Measurements from ENCODE around the gene HINT2. TPM values are rescaled to one million over a fixed set of nuclear protein-coding genes. Genes with fewer than 3 reads are reported as not detected.
A peak's percentile ranks its signal among the peaks of the same experiment; 100 is the strongest.

Gene HINT2
- total RNA-seq, 1 donor from 2014 or later, result 25.1 TPM

DNA sequence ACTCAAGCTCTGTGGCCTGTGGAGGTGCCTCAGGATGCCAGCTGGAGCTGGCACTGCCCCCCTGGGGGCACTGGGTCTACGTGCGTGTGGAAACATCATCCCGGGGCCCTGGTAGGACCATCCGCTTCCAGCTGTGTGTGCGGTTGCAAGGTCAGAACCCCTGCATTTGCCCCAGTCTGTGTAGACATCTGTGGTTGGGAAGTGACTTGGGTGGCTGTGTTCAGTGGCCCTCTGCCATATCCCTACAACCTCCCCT is 26.7 kb upstream of the HINT2 start:
- no peak overlapping the region for H3K4me3 ChIP-seq (ENCODE audit: low read length in 3 of 3)
- no peak overlapping the region for H3K27ac ChIP-seq (ENCODE audit: low read depth, low read length)
- no peak overlapping the region for H3K9ac ChIP-seq (ENCODE audit: low read depth in 1 of 3, low read length in 3 of 3)
- peaks cover 16 to 29% (median 25%) of the 10 kb centered on the region in 3 donors for H3K4me1 ChIP-seq (ENCODE audit: control insufficient read depth in 3 of 3, insufficient read depth in 3 of 3, low read length in 3 of 3)
- no peaks in the 10 kb centered on the region for H3K9me3 ChIP-seq (ENCODE audit: control insufficient read depth in 3 of 3, low read length in 3 of 3)
- no peaks in the 10 kb centered on the region for H3K27me3 ChIP-seq (ENCODE audit: control insufficient read depth in 3 of 3, insufficient read depth in 3 of 3, low read length in 3 of 3)
- peaks cover 2 to 9% (median 3%) of the 10 kb centered on the region in 3 donors for H3K36me3 ChIP-seq (ENCODE audit: control insufficient read depth in 3 of 3, insufficient read depth in 3 of 3, low read length in 3 of 3)

DNA sequence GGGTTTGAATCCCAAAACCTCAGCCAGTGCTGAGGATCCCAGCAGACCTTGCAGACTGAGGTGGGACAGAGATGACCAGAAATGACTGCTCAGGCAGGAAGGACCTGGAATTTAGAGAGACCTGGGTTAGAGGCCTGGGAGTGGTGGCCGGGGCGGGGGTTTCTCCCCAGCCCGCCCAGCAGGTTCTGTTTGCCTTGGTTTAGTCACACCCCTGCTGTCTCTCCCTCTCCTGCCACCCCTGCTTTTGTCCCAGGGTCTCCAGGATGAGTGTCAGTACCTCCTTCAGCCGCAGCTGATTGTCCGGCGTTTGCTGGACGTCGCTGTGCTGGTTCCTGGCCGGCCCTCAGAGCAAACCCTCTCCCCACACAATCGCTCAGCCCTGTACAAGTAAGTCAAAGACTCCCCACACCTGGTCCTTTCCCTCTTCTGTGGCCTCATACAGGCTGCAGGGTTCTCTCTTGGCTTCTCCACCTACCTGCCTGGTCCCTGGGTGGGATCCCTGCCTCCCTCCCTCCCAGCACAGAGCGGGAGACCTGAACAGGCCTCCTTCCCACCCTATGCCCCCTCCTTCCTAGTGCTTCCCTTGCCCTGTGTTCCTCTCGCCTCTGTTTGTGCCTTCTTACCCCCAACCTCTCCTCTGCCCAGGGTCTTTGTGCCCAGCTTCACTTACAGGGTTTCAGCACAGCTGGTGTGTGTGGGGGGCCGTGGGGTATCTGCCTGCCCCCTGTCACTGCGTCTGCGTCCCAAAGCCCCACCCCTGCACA is 26.2 kb upstream of the HINT2 start:
- Histone ChIP-seq H3K36me3 (ENCODE audit: control insufficient read depth in 3 of 3, insufficient read depth in 3 of 3, low read length in 3 of 3) (peaks cover 2 to 7% (median 3%) of the 10 kb centered on the region in 3 donors), H3K27me3 (ENCODE audit: control insufficient read depth in 3 of 3, insufficient read depth in 3 of 3, low read length in 3 of 3) (no peaks in the 10 kb centered on the region), H3K4me1 (ENCODE audit: control insufficient read depth in 3 of 3, insufficient read depth in 3 of 3, low read length in 3 of 3) (peaks cover 17 to 31% (median 27%) of the 10 kb centered on the region in 3 donors), H3K4me3 (ENCODE audit: low read length in 3 of 3) (no peak overlapping the region), H3K9me3 (ENCODE audit: control insufficient read depth in 3 of 3, low read length in 3 of 3) (no peaks in the 10 kb centered on the region), H3K9ac (ENCODE audit: low read depth in 1 of 3, low read length in 3 of 3) (no peak overlapping the region), H3K27ac (ENCODE audit: low read depth, low read length) (no peak overlapping the region)

GRCh38 chr9:35839926-35840325 is 25.1 kb upstream of the HINT2 start:
- Histone ChIP-seq H3K27ac (ENCODE audit: low read depth, low read length) (no peak overlapping the region), H3K36me3 (ENCODE audit: control insufficient read depth in 3 of 3, insufficient read depth in 3 of 3, low read length in 3 of 3) (peaks cover 3 to 11% (median 9%) of the 10 kb centered on the region in 3 donors), H3K9me3 (ENCODE audit: control insufficient read depth in 3 of 3, low read length in 3 of 3) (no peaks in the 10 kb centered on the region), H3K27me3 (ENCODE audit: control insufficient read depth in 3 of 3, insufficient read depth in 3 of 3, low read length in 3 of 3) (no peaks in the 10 kb centered on the region), H3K4me1 (ENCODE audit: control insufficient read depth in 3 of 3, insufficient read depth in 3 of 3, low read length in 3 of 3) (peaks cover 18 to 31% (median 27%) of the 10 kb centered on the region in 3 donors), H3K4me3 (ENCODE audit: low read length in 3 of 3) (no peak overlapping the region), H3K9ac (ENCODE audit: low read depth in 1 of 3, low read length in 3 of 3) (no peak overlapping the region)

GRCh38 chr9:35836595-35836994 is 21.8 kb upstream of the HINT2 start:
- peaks cover 43 to 52% (median 50%) of the 10 kb centered on the region in 3 donors for H3K4me1 ChIP-seq (ENCODE audit: control insufficient read depth in 3 of 3, insufficient read depth in 3 of 3, low read length in 3 of 3)
- no peak overlapping the region for H3K9ac ChIP-seq (ENCODE audit: low read depth in 1 of 3, low read length in 3 of 3)
- H3K9me3 ChIP-seq (ENCODE audit: control insufficient read depth in 3 of 3, low read length in 3 of 3), result no peaks in the 10 kb centered on the region
- no peak overlapping the region for H3K27ac ChIP-seq (ENCODE audit: low read depth, low read length)
- H3K36me3 ChIP-seq (ENCODE audit: control insufficient read depth in 3 of 3, insufficient read depth in 3 of 3, low read length in 3 of 3), result peaks cover 0 to 11% (median 9%) of the 10 kb centered on the region in 3 donors
- H3K4me3 ChIP-seq (ENCODE audit: low read length in 3 of 3), result no peak overlapping the region
- no peaks in the 10 kb centered on the region for H3K27me3 ChIP-seq (ENCODE audit: control insufficient read depth in 3 of 3, insufficient read depth in 3 of 3, low read length in 3 of 3)

- Histone ChIP-seq H3K36me3 (ENCODE audit: control insufficient read depth in 3 of 3, insufficient read depth in 3 of 3, low read length in 3 of 3) (peaks cover 0 to 11% (median 4%) of the 10 kb centered on the region in 3 donors), H3K9me3 (ENCODE audit: control insufficient read depth in 3 of 3, low read length in 3 of 3) (no peaks in the 10 kb centered on the region), H3K4me3 (ENCODE audit: low read length in 3 of 3) (peak overlapping the region in 1 of 3 donors; percentile 6), H3K27ac (ENCODE audit: low read depth, low read length) (no peak overlapping the region), H3K4me1 (ENCODE audit: control insufficient read depth in 3 of 3, insufficient read depth in 3 of 3, low read length in 3 of 3) (peaks cover 52 to 60% (median 59%) of the 10 kb centered on the region in 3 donors), H3K27me3 (ENCODE audit: control insufficient read depth in 3 of 3, insufficient read depth in 3 of 3, low read length in 3 of 3) (no peaks in the 10 kb centered on the region), H3K9ac (ENCODE audit: low read depth in 1 of 3, low read length in 3 of 3) (peak overlapping the region in 2 of 3 donors; percentile 22 to 28)
These were observed 20.9 kb upstream of the HINT2 start for GRCh38 chr9:35835766-35836165.

- Histone ChIP-seq H3K4me1 (ENCODE audit: control insufficient read depth in 3 of 3, insufficient read depth in 3 of 3, low read length in 3 of 3) (peaks cover 57 to 65% (median 64%) of the 10 kb centered on the region in 3 donors), H3K36me3 (ENCODE audit: control insufficient read depth in 3 of 3, insufficient read depth in 3 of 3, low read length in 3 of 3) (peaks cover 0 to 11% (median 4%) of the 10 kb centered on the region in 3 donors), H3K4me3 (ENCODE audit: low read length in 3 of 3) (no peak overlapping the region), H3K9me3 (ENCODE audit: control insufficient read depth in 3 of 3, low read length in 3 of 3) (no peaks in the 10 kb centered on the region), H3K27me3 (ENCODE audit: control insufficient read depth in 3 of 3, insufficient read depth in 3 of 3, low read length in 3 of 3) (no peaks in the 10 kb centered on the region), H3K27ac (ENCODE audit: low read depth, low read length) (no peak overlapping the region), H3K9ac (ENCODE audit: low read depth in 1 of 3, low read length in 3 of 3) (peak overlapping the region in 1 of 3 donors; percentile 22)
These were observed 20.4 kb upstream of the HINT2 start for GRCh38 chr9:35835216-35835632.

DNA sequence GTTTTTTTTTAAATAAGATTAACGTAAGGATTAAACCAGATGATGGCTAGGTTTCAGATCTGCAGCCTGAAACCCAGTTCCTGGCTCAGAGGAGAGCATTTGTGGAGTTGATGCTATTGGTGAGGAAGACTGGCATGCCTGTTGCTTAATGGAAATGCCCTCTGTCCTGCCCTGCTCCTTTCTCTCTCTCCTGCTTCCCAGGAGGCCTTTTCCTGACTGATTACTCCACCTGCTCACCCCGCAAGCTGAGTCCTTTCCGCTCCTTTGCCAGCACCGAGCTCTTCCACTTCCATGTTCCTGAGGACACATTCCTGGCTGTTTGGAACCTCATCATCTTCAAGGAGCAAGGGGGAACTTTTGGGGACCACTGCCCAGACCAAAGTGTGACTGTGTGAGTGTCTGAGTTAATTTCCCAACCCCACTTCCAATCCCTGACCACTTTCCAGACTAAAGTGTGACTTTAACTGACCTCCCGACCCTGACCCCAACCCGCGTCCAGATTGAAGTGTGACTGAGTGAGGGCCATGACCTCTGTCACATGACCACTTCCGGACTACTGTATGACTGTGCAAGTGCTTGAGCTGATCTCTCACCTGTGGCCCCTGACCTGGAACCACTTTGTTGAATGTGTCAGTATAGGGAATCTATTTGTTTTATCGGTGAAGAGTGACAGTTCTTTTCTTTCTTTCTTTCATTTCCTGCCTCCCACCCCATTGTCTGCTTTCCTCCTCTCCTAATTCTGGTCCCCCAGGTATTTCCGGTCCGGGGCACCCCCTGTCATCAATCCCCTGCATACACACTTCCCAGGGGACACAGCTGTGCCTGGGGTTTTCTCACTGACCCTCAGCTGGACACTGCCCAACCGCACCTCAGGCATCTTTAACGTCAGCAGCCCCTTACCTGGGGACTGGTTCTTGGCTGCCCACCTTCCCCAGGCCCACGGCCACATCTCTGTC is 19.7 kb upstream of the HINT2 start:
- no peak overlapping the region for H3K4me3 ChIP-seq (ENCODE audit: low read length in 3 of 3)
- H3K27me3 ChIP-seq (ENCODE audit: control insufficient read depth in 3 of 3, insufficient read depth in 3 of 3, low read length in 3 of 3), result no peaks in the 10 kb centered on the region
- peaks cover 0 to 11% (median 4%) of the 10 kb centered on the region in 3 donors for H3K36me3 ChIP-seq (ENCODE audit: control insufficient read depth in 3 of 3, insufficient read depth in 3 of 3, low read length in 3 of 3)
- peaks cover 62 to 72% (median 70%) of the 10 kb centered on the region in 3 donors for H3K4me1 ChIP-seq (ENCODE audit: control insufficient read depth in 3 of 3, insufficient read depth in 3 of 3, low read length in 3 of 3)
- H3K9me3 ChIP-seq (ENCODE audit: control insufficient read depth in 3 of 3, low read length in 3 of 3), result no peaks in the 10 kb centered on the region
- no peak overlapping the region for H3K27ac ChIP-seq (ENCODE audit: low read depth, low read length)
- peak overlapping the region in 1 of 3 donors; percentile 57 for H3K9ac ChIP-seq (ENCODE audit: low read depth in 1 of 3, low read length in 3 of 3)

DNA sequence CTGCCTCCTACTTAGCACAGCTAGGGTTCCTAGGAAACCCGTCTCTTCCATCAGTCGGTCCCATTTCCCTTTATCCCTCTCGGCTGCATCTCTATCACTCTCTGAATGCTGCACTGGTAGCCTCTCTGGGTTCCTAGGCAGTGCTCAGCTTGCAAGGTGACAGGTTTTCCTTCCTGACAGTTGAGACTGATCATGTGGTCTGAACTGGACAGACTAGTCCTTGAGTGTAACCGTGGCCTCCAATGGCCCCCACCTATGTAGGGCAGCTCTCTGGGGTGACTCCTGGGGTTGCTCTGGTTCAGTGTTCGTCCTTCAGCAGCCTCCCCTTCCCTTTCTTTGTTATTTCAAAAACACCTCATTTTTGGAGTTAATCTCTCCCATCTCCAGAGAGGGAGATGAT is 18.0 kb upstream of the HINT2 start:
- Histone ChIP-seq H3K9ac (ENCODE audit: low read depth in 1 of 3, low read length in 3 of 3) (peak overlapping the region; percentile 26 to 60 (median 57)), H3K9me3 (ENCODE audit: control insufficient read depth in 3 of 3, low read length in 3 of 3) (no peaks in the 10 kb centered on the region), H3K4me3 (ENCODE audit: low read length in 3 of 3) (no peak overlapping the region), H3K36me3 (ENCODE audit: control insufficient read depth in 3 of 3, insufficient read depth in 3 of 3, low read length in 3 of 3) (peaks cover 0 to 11% (median 4%) of the 10 kb centered on the region in 3 donors), H3K27me3 (ENCODE audit: control insufficient read depth in 3 of 3, insufficient read depth in 3 of 3, low read length in 3 of 3) (no peaks in the 10 kb centered on the region), H3K4me1 (ENCODE audit: control insufficient read depth in 3 of 3, insufficient read depth in 3 of 3, low read length in 3 of 3) (peaks cover 69 to 81% (median 80%) of the 10 kb centered on the region in 3 donors), H3K27ac (ENCODE audit: low read depth, low read length) (peak overlapping the region; percentile 68)

- Histone ChIP-seq H3K9ac (ENCODE audit: low read depth in 1 of 3, low read length in 3 of 3) (peak overlapping the region in 1 of 3 donors; percentile 45), H3K4me1 (ENCODE audit: control insufficient read depth in 3 of 3, insufficient read depth in 3 of 3, low read length in 3 of 3) (peaks cover 68 to 79% (median 78%) of the 10 kb centered on the region in 3 donors), H3K4me3 (ENCODE audit: low read length in 3 of 3) (peak overlapping the region in 2 of 3 donors; percentile 42 to 49)
These were observed 16.2 kb upstream of the HINT2 start for GRCh38 chr9:35831040-35831439.

More at GRCh38 chr9:35831040-35831439, 16.2 kb upstream of the HINT2 start:
- Histone ChIP-seq H3K27me3 (ENCODE audit: control insufficient read depth in 3 of 3, insufficient read depth in 3 of 3, low read length in 3 of 3) (no peaks in the 10 kb centered on the region), H3K9me3 (ENCODE audit: control insufficient read depth in 3 of 3, low read length in 3 of 3) (no peaks in the 10 kb centered on the region), H3K36me3 (ENCODE audit: control insufficient read depth in 3 of 3, insufficient read depth in 3 of 3, low read length in 3 of 3) (peaks cover 0 to 9% (median 4%) of the 10 kb centered on the region in 3 donors), H3K27ac (ENCODE audit: low read depth, low read length) (no peak overlapping the region)

Measured in skeletal muscle tissue (tissue), 4 donors.